HCT116 (cell line): ENCODE results near the gene TMEM87A.

Experiments
- CTCF ChIP-seq, 3 experiments: fragments of 200-600 bp in 1 of 3; sonication (generic) in 1 of 3; IDR thresholded peaks in 2 of 3; conservative IDR thresholded peaks in 1 of 3; 2 replicates each; pipeline ENCODE4 v1.5.1; 2012 to 2017; ENCODE audit warnings: low read depth in 2 of 3, low read length in 2 of 3, antibody characterized with exemption in 1 of 3, borderline replicate concordance in 1 of 3, control low read depth in 1 of 3, mild to moderate bottlenecking in 1 of 3, mixed read lengths in 1 of 3, mixed run types in 1 of 3, moderate library complexity in 1 of 3; ENCODE audit not compliant: insufficient read depth in 1 of 3
- ELF1 ChIP-seq: IDR thresholded peaks from 2 replicates; pipeline ENCODE4 v1.6.1; 2012; ENCODE audit warnings: low read depth, borderline replicate concordance
- EZH2phosphoT487 ChIP-seq: fragments of 200-600 bp; IDR thresholded peaks from 2 replicates; pipeline ENCODE4 v1.6.1; 2018; ENCODE audit warnings: antibody characterized with exemption, borderline replicate concordance
- JUND ChIP-seq: IDR thresholded peaks from 2 replicates; pipeline ENCODE4 v1.6.1; 2012
- POLR2A ChIP-seq: IDR thresholded peaks from 2 replicates; pipeline ENCODE4 v1.7.0; 2011; ENCODE audit warnings: borderline replicate concordance; ENCODE audit not compliant: insufficient read depth, insufficient read length; ENCODE audit errors: extremely low read depth
- POLR2AphosphoS5 ChIP-seq: IDR thresholded peaks from 2 replicates; pipeline ENCODE4 v1.6.1; 2011; ENCODE audit warnings: mild to moderate bottlenecking, low read depth, low read length, moderate library complexity
- SIN3A ChIP-seq: IDR thresholded peaks from 2 replicates; pipeline ENCODE4 v1.6.1; 2012; ENCODE audit warnings: low read depth

- TF ChIP-seq POLR2AphosphoS5: no peak
- TF ChIP-seq SIN3A: no peak
- no peak for TF ChIP-seq EZH2phosphoT487
- no peak for TF ChIP-seq JUND
- no peak for TF ChIP-seq CTCF (IDR thresholded peaks at IDR 0.05 in 2 of 3, conservative IDR thresholded peaks at IDR 0.05 in 1 of 3; ENCODE audit: borderline replicate concordance in 1 of 3, insufficient read depth in 1 of 3, low read depth in 2 of 3, low read length in 2 of 3)
- no peak for TF ChIP-seq POLR2A
- no peak for TF ChIP-seq ELF1
These were observed 109.2 kb downstream of the TMEM87A start for GRCh38 chr15:42163947-42164550.
